HepG2 (cell line): Measurements from ENCODE around the gene CYP2S1. TPM values are rescaled to one million over a fixed set of nuclear protein-coding genes. Genes with fewer than 3 reads are reported as not detected.

Experiments used
- CAMTA2 ChIP-seq: sonication (generic); formaldehyde crosslinking; IDR thresholded peaks from 2 replicates; pipeline ENCODE4 v1.4.0; 2020; ENCODE audit warnings: mild to moderate bottlenecking, missing genetic modification reagents, borderline replicate concordance
- ELF4 ChIP-seq: sonication (generic); formaldehyde crosslinking; IDR thresholded peaks from 2 replicates; pipeline ENCODE4 v1.5.0; 2020; ENCODE audit warnings: missing genetic modification reagents, mild to moderate bottlenecking, moderate library complexity, borderline replicate concordance
- HNRNPL ChIP-seq: fragments of 200-400 bp; formaldehyde crosslinking; IDR thresholded peaks from 2 replicates; pipeline ENCODE4 v1.6.1; 2017; ENCODE audit warnings: mild to moderate bottlenecking, low read depth, low read length
- HOXA5 ChIP-seq: sonication (generic); formaldehyde crosslinking; IDR thresholded peaks from 2 replicates; pipeline ENCODE4 v1.4.0; 2020; ENCODE audit warnings: missing genetic modification reagents
- NKX3-1 ChIP-seq: sonication (generic); formaldehyde crosslinking; IDR thresholded peaks from 2 replicates; pipeline ENCODE4 v1.5.0; 2020; ENCODE audit warnings: missing genetic modification reagents
- NPAS2 ChIP-seq: sonication (generic); formaldehyde crosslinking; IDR thresholded peaks from 2 replicates; pipeline ENCODE4 v1.8.0; 2022; ENCODE audit warnings: mild to moderate bottlenecking, missing genetic modification reagents, borderline replicate concordance
- PHF5A ChIP-seq: IDR thresholded peaks from one replicate; pipeline ENCODE4 v1.6.1; 2018; ENCODE audit warnings: low read depth, missing genetic modification reagents; ENCODE audit not compliant: unreplicated experiment
- PRPF4 ChIP-seq: fragments of 200-400 bp; formaldehyde crosslinking; IDR thresholded peaks from 2 replicates; pipeline ENCODE4 v1.6.1; 2016; ENCODE audit warnings: low read length, low read depth; ENCODE audit not compliant: poor library complexity, severe bottlenecking
- PTBP1 ChIP-seq: fragments of 200-400 bp; formaldehyde crosslinking; IDR thresholded peaks from 2 replicates; pipeline ENCODE4 v1.6.1; 2018; ENCODE audit warnings: low read length, low read depth; ENCODE audit not compliant: poor library complexity, severe bottlenecking
- RBFOX2 ChIP-seq: fragments of 200-400 bp; formaldehyde crosslinking; IDR thresholded peaks from 2 replicates; pipeline ENCODE4 v1.6.1; 2017; ENCODE audit warnings: low read depth, mild to moderate bottlenecking, low read length
- SAFB2 ChIP-seq: sonication (generic); formaldehyde crosslinking; IDR thresholded peaks from 2 replicates; pipeline ENCODE4 v1.5.1; 2020; ENCODE audit warnings: missing genetic modification reagents, low read depth, mild to moderate bottlenecking, borderline replicate concordance
- SKIL ChIP-seq: sonication (generic); formaldehyde crosslinking; IDR thresholded peaks from 2 replicates; pipeline ENCODE4 v1.8.0; 2022; ENCODE audit warnings: missing genetic modification reagents, mild to moderate bottlenecking, moderate library complexity, borderline replicate concordance
- TAF15 ChIP-seq: fragments of 200-400 bp; formaldehyde crosslinking; IDR thresholded peaks from one replicate; pipeline ENCODE4 v1.6.1; 2018; ENCODE audit warnings: mild to moderate bottlenecking, low read depth, low read length; ENCODE audit not compliant: poor library complexity, severe bottlenecking
- TEAD2 ChIP-seq: sonication (generic); formaldehyde crosslinking; IDR thresholded peaks from 2 replicates; pipeline ENCODE4 v1.9.0; 2021; ENCODE audit warnings: missing genetic modification reagents
- TRIM22 ChIP-seq: fragments of 450-650 bp; IDR thresholded peaks from 2 replicates; pipeline ENCODE4 v1.6.1; 2017
- ZNF136 ChIP-seq: sonication (generic); formaldehyde crosslinking; IDR thresholded peaks from 2 replicates; pipeline ENCODE4 v1.8.1; 2022; ENCODE audit warnings: low read depth, mild to moderate bottlenecking, moderate library complexity, missing genetic modification reagents
- ZNF225 ChIP-seq: sonication (generic); formaldehyde crosslinking; IDR thresholded peaks from 2 replicates; pipeline ENCODE4 v1.4.0; 2020; ENCODE audit warnings: mild to moderate bottlenecking, missing genetic modification reagents
- ZNF333 ChIP-seq: sonication (generic); formaldehyde crosslinking; IDR thresholded peaks from 2 replicates; pipeline ENCODE4 v1.4.0; 2020; ENCODE audit warnings: mild to moderate bottlenecking, missing genetic modification reagents, borderline replicate concordance
- ZNF362 ChIP-seq: sonication (generic); formaldehyde crosslinking; IDR thresholded peaks from 2 replicates; pipeline ENCODE4 v1.4.0; 2020; ENCODE audit warnings: missing genetic modification reagents, mild to moderate bottlenecking, borderline replicate concordance
- ZNF547 ChIP-seq: sonication (generic); formaldehyde crosslinking; IDR thresholded peaks from 2 replicates; pipeline ENCODE4 v1.5.1; 2020; ENCODE audit warnings: mild to moderate bottlenecking, missing genetic modification reagents
- ZNF576 ChIP-seq: sonication (generic); formaldehyde crosslinking; IDR thresholded peaks from 2 replicates; pipeline ENCODE4 v1.4.0; 2020; ENCODE audit warnings: mild to moderate bottlenecking, missing genetic modification reagents
- ZNF598 ChIP-seq: sonication (generic); formaldehyde crosslinking; IDR thresholded peaks from 2 replicates; pipeline ENCODE4 v1.5.1; 2020; ENCODE audit warnings: mild to moderate bottlenecking, missing genetic modification reagents, borderline replicate concordance
- ZNF607 ChIP-seq: sonication (generic); formaldehyde crosslinking; IDR thresholded peaks from 2 replicates; pipeline ENCODE4 v1.5.1; 2020; ENCODE audit warnings: missing genetic modification reagents, mild to moderate bottlenecking, borderline replicate concordance
- ZNF709 ChIP-seq: sonication (generic); formaldehyde crosslinking; IDR thresholded peaks from 2 replicates; pipeline ENCODE4 v1.5.0; 2020; ENCODE audit warnings: mild to moderate bottlenecking, missing genetic modification reagents
- ZNF883 ChIP-seq: sonication (generic); formaldehyde crosslinking; IDR thresholded peaks from 2 replicates; pipeline ENCODE4 v1.5.1; 2020; ENCODE audit warnings: mild to moderate bottlenecking, missing genetic modification reagents; ENCODE audit errors: not compliant biosample characterization
- polyA plus RNA-seq, 8 experiments: library from polyadenylated mRNA; depleted of rRNA in 3 of 8; stranded (reverse) in 7 of 8; unstranded in 1 of 8; fragments of >200 nt; fragmentation: Illumina TruSeq in 4 of 8; extraction: Trizol in 4 of 8; gene quantifications; 2 replicates each; pipeline versions ENCODE4 v1.2.1 to v1.2.3, GENCODE V29; 2011 to 2016; ENCODE audit warnings: low read depth in 4 of 8, missing spikeins in 1 of 8, mixed read lengths in 1 of 8; ENCODE audit not compliant: insufficient read depth in 1 of 8
- total RNA-seq, 5 experiments: library from RNA; depleted of rRNA; stranded (reverse); fragments of >200 nt; fragmentation: Illumina TruSeq; extraction: Trizol; gene quantifications; 2 replicates each; pipeline ENCODE4 v1.2.3, GENCODE V29; 2016; ENCODE audit warnings: low read depth in 1 of 5

CYP2S1 gene
- total and polyA plus RNA-seq, 2 of the 13 experiments (the other 11 are each of a cell fraction or from before 2014, with no cell fraction given): 0.09 to 2.1 TPM

- TF ChIP-seq ZNF576 (CRISPR knock-in tag) (no peak), TEAD2 (CRISPR knock-in tag) (no peak), NKX3-1 (CRISPR knock-in tag) (no peak), TRIM22 (no peak), ZNF709 (CRISPR knock-in tag) (no peak), HOXA5 (no peak), PRPF4 (no peak), ELF4 (CRISPR knock-in tag) (no peak), ZNF225 (CRISPR knock-in tag) (no peak), SAFB2 (no peak), ZNF883 (CRISPR knock-in tag) (peak; percentile 1), HNRNPL (0 out of 2 replicates have a peak, but pooled peaks have one; percentile 3), ZNF607 (CRISPR knock-in tag) (no peak), PHF5A (no peak), RBFOX2 (no peak), TAF15 (no peak), ZNF362 (CRISPR knock-in tag) (peak; percentile 39; the same call in 1 of the 2 replicates), NPAS2 (CRISPR knock-in tag) (no peak), ZNF598 (0 out of 2 replicates have a peak, but pooled peaks have one; percentile 66), PTBP1 (no peak), ZNF333 (no peak), SKIL (CRISPR knock-in tag) (no peak), ZNF136 (CRISPR knock-in tag) (0 out of 2 replicates have a peak, but pooled peaks have one; percentile 59), ZNF547 (CRISPR knock-in tag) (no peak), CAMTA2 (CRISPR knock-in tag) (no peak)
Measured at GRCh38 chr19:41226874-41227390, 33.9 kb downstream of the CYP2S1 start (continued).
